H9 (cell line): ENCODE measurements around the gene STT3B. TPM values are rescaled to one million over a fixed set of nuclear protein-coding genes. Genes with fewer than 3 reads are reported as not detected.

Experiments
- DNase-seq: peaks from one replicate; pipeline ENCODE4 v3.0.0-alpha.2; 2017
- H2AFZ ChIP-seq: one replicate; pipeline ENCODE4 v1.6.1; 2013; ENCODE audit warnings: mild to moderate bottlenecking, low read length, control low read depth, moderate library complexity
- H2AK5ac ChIP-seq: 2 replicates; pipeline ENCODE4 v1.6.1; 2013; ENCODE audit warnings: low read length, control low read depth, mixed read lengths; ENCODE audit not compliant: insufficient read length
- H2BK120ac ChIP-seq: one replicate; pipeline ENCODE4 v1.6.1; 2013; ENCODE audit warnings: low read depth, mild to moderate bottlenecking, low read length, control low read depth, inconsistent platforms; ENCODE audit not compliant: poor library complexity, severe bottlenecking
- H2BK12ac ChIP-seq: 2 replicates; pipeline ENCODE4 v1.6.1; 2013; ENCODE audit warnings: low read length, control low read depth, mixed read lengths, low read depth; ENCODE audit not compliant: insufficient read length
- H2BK15ac ChIP-seq: 2 replicates; pipeline ENCODE4 v1.6.1; 2013; ENCODE audit warnings: low read depth, low read length, control low read depth
- H2BK20ac ChIP-seq: one replicate; pipeline ENCODE4 v1.6.1; 2013; ENCODE audit warnings: low read depth, mild to moderate bottlenecking, low read length, control low read depth, inconsistent platforms; ENCODE audit not compliant: poor library complexity, severe bottlenecking
- H2BK5ac ChIP-seq: 2 replicates; pipeline ENCODE4 v1.6.1; 2013; ENCODE audit warnings: low read length, control low read depth, mixed read lengths; ENCODE audit not compliant: insufficient read length
- H3K14ac ChIP-seq: 2 replicates; pipeline ENCODE4 v1.6.1; 2013; ENCODE audit warnings: low read length, control low read depth; ENCODE audit not compliant: insufficient read depth
- H3K18ac ChIP-seq: 2 replicates; pipeline ENCODE4 v1.6.1; 2013; ENCODE audit warnings: low read depth, mild to moderate bottlenecking, mixed read lengths, low read length, control low read depth; ENCODE audit not compliant: insufficient read length
- H3K23ac ChIP-seq: 2 replicates; pipeline ENCODE4 v1.6.1; 2013; ENCODE audit warnings: low read length, control low read depth, mixed read lengths, low read depth; ENCODE audit not compliant: insufficient read length
- H3K23me2 ChIP-seq: 2 replicates; pipeline ENCODE4 v1.6.1; 2013; ENCODE audit warnings: low read depth, mild to moderate bottlenecking, mixed read lengths, low read length, control low read depth; ENCODE audit not compliant: insufficient read length, poor library complexity, severe bottlenecking
- H3K27ac ChIP-seq: 2 replicates; pipeline ENCODE4 v1.5.1; 2013; ENCODE audit warnings: low read length, control low read depth, mixed read lengths, low read depth; ENCODE audit not compliant: insufficient read length
- H3K27me3 ChIP-seq: 2 replicates; pipeline ENCODE4 v1.6.1; 2013; ENCODE audit warnings: low read length, control low read depth, inconsistent platforms; ENCODE audit not compliant: insufficient read depth
- H3K4ac ChIP-seq: 2 replicates; pipeline ENCODE4 v1.6.1; 2013; ENCODE audit warnings: low read depth, mild to moderate bottlenecking, control low read depth, inconsistent platforms, low read length, moderate library complexity
- H3K4me1 ChIP-seq: 2 replicates; pipeline ENCODE4 v1.6.1; 2013; ENCODE audit warnings: low read length, control low read depth, inconsistent platforms; ENCODE audit not compliant: insufficient read depth
- H3K4me2 ChIP-seq: 2 replicates; pipeline ENCODE4 v1.6.1; 2013; ENCODE audit warnings: low read length, control low read depth, mixed read lengths; ENCODE audit not compliant: insufficient read length, insufficient read depth
- H3K56ac ChIP-seq: 2 replicates; pipeline ENCODE4 v1.6.1; 2013; ENCODE audit warnings: low read depth, mild to moderate bottlenecking, mixed read lengths, low read length, control low read depth; ENCODE audit not compliant: insufficient read length
- H3K79me1 ChIP-seq: 2 replicates; pipeline ENCODE4 v1.6.1; 2013; ENCODE audit warnings: low read depth, mild to moderate bottlenecking, moderate library complexity, low read length, control low read depth, inconsistent platforms; ENCODE audit not compliant: insufficient read depth, poor library complexity, severe bottlenecking
- H3K79me2 ChIP-seq: 2 replicates; pipeline ENCODE4 v1.6.1; 2013; ENCODE audit warnings: low read length, control low read depth, inconsistent platforms; ENCODE audit not compliant: insufficient read depth
- H3K9ac ChIP-seq: 2 replicates; pipeline ENCODE4 v1.6.1; 2013; ENCODE audit warnings: low read length, control low read depth, mixed read lengths; ENCODE audit not compliant: insufficient read length; ENCODE audit errors: extremely low read depth
- H3K9me3 ChIP-seq: one replicate; pipeline ENCODE4 v1.6.1; 2013; ENCODE audit warnings: low read depth, low read length, inconsistent platforms; ENCODE audit not compliant: control insufficient read depth
- H3T11ph ChIP-seq: one replicate; pipeline ENCODE4 v1.6.1; 2013; ENCODE audit warnings: mild to moderate bottlenecking, low read length, control low read depth, inconsistent platforms
- H4K20me1 ChIP-seq: one replicate; pipeline ENCODE4 v1.6.1; 2013; ENCODE audit not compliant: control insufficient read depth, insufficient read length, insufficient read depth
- H4K5ac ChIP-seq: 2 replicates; pipeline ENCODE4 v1.6.1; 2013; ENCODE audit warnings: low read depth, mild to moderate bottlenecking, mixed read lengths, low read length, control low read depth; ENCODE audit not compliant: insufficient read length
- H4K8ac ChIP-seq: replicated peaks from 2 replicates; pipeline ENCODE4 v1.6.1; 2013; ENCODE audit warnings: low read length, control low read depth, mixed read lengths, low read depth; ENCODE audit not compliant: insufficient read length
- H4K91ac ChIP-seq: 2 replicates; pipeline ENCODE4 v1.6.1; 2013; ENCODE audit warnings: low read depth, mild to moderate bottlenecking, moderate library complexity, mixed read lengths, low read length, control low read depth; ENCODE audit not compliant: insufficient read length
- H3K27ac Mint-ChIP-seq, 3 experiments: 2 replicates in 2 of 3; 3 replicates in 1 of 3; pipeline ENCODE4 v1.8.0; 2020 to 2021; ENCODE audit warnings: mixed read lengths in 3 of 3, mild to moderate bottlenecking in 1 of 3, moderate library complexity in 1 of 3
- H3K27me3 Mint-ChIP-seq: 2 replicates; pipeline ENCODE4 v1.8.0; 2021; ENCODE audit warnings: low read depth, mild to moderate bottlenecking, moderate library complexity, mixed read lengths
- H3K36me3 Mint-ChIP-seq, 3 experiments: 2 replicates in 2 of 3; 3 replicates in 1 of 3; pipeline ENCODE4 v1.8.0; 2020 to 2021; ENCODE audit warnings: low read depth in 3 of 3, mixed read lengths in 3 of 3; ENCODE audit not compliant: insufficient read depth in 1 of 3
- H3K4me1 Mint-ChIP-seq, 2 experiments: 2 replicates each; pipeline ENCODE4 v1.8.0; 2020; ENCODE audit warnings: mixed read lengths in 2 of 2
- H3K4me3 Mint-ChIP-seq, 2 experiments: 2 replicates in 1 of 2; 3 replicates in 1 of 2; pipeline ENCODE4 v1.8.0; 2020 to 2021; ENCODE audit warnings: mild to moderate bottlenecking in 2 of 2, mixed read lengths in 2 of 2, moderate library complexity in 1 of 2
- H3K9me3 Mint-ChIP-seq, 2 experiments: 2 replicates in 1 of 2; 3 replicates in 1 of 2; pipeline ENCODE4 v1.8.0; 2020; ENCODE audit warnings: mild to moderate bottlenecking in 2 of 2, mixed read lengths in 2 of 2, moderate library complexity in 1 of 2
- CTCF ChIP-seq: fragments of 200-600 bp; sonication (generic); conservative IDR thresholded peaks from 3 replicates; pipeline ENCODE4 v1.8.0; 2021; ENCODE audit warnings: antibody characterized with exemption, mild to moderate bottlenecking
- WGBS: extraction: QIAGEN DNeasy Blood & Tissue Kit; methylation state at CpG from one replicate; pipeline ENCODE4 v1.1.7; 2013; ENCODE audit warnings: missing lambda C conversion rate, low lambda C conversion rate, mixed read lengths; ENCODE audit not compliant: insufficient read length; ENCODE audit errors: extremely low coverage; 5-methylcytosine and 5-hydroxymethylcytosine counted together
- total RNA-seq: library from RNA; stranded (reverse); gene quantifications from 2 replicates; pipeline ENCODE4 v1.2.1, GENCODE V29; 2021

Gene STT3B
- total RNA-seq, 1 experiment from 2014 or later: 79.9 TPM

- Histone ChIP-seq H3K4me1 (no peaks in the 10 kb centered on the region), H3K23me2 (no peaks in the 10 kb centered on the region), H3K27me3 (no peaks in the 10 kb centered on the region), H2AK5ac (no peak overlapping the region), H4K20me1 (no peaks in the 10 kb centered on the region), H3K79me2 (no peaks in the 10 kb centered on the region), H3K14ac (no peak overlapping the region), H3K18ac (no peak overlapping the region), H2BK5ac (no peak overlapping the region), H2BK120ac (no peak overlapping the region), H3K9me3 (no peaks in the 10 kb centered on the region), H2AFZ (no peak overlapping the region), H3K27ac (no peak overlapping the region), H2BK12ac (no peak overlapping the region), H3K79me1 (no peaks in the 10 kb centered on the region), H4K8ac (no peak overlapping the region), H2BK20ac (no peak overlapping the region), H3T11ph (no peak overlapping the region), H3K4ac (no peak overlapping the region), H3K9ac (no peak overlapping the region), H2BK15ac (no peak overlapping the region), H3K23ac (no peak overlapping the region), H4K91ac (no peak overlapping the region), H4K5ac (no peak overlapping the region), H3K56ac (no peak overlapping the region), H3K4me2 (no peak overlapping the region)
- H3K4me3 Mint-ChIP-seq: no peak overlapping the region
- DNase-seq: no peak
- H3K36me3 Mint-ChIP-seq: no peaks in the 10 kb centered on the region; a peak in 1 of 7 replicates
- H3K27me3 Mint-ChIP-seq: no peaks in the 10 kb centered on the region
- no peaks in the 10 kb centered on the region for H3K9me3 Mint-ChIP-seq
- peaks cover 3% of the 10 kb centered on the region in 2 experiments; a peak in 2 of 4 replicates for H3K4me1 Mint-ChIP-seq
- WGBS: no CpG with 5 or more reads among the region's 3 CpGs
- H3K27ac Mint-ChIP-seq: no peak overlapping the region
- no peak for TF ChIP-seq CTCF
Observed at GRCh38 chr3:31516757-31517156, 16.0 kb upstream of the STT3B start.
